NT2/D1 (cell line): ENCODE data around the gene SIL1.

Source experiments
- DNase-seq: peaks from one replicate; pipeline ENCODE4 v3.0.0-alpha.2; 2011; ENCODE audit warnings: low read depth, low spot score
- H3K27me3 ChIP-seq: 2 replicates; pipeline ENCODE4 v1.6.0; 2011; ENCODE audit warnings: mild to moderate bottlenecking; ENCODE audit not compliant: insufficient read length, insufficient read depth
- H3K36me3 ChIP-seq: 2 replicates; pipeline ENCODE4 v1.6.1; 2011; ENCODE audit warnings: mild to moderate bottlenecking, low read length, mixed read lengths; ENCODE audit not compliant: insufficient read depth, insufficient read length
- H3K4me1 ChIP-seq: 2 replicates; pipeline ENCODE4 v1.5.1; 2011; ENCODE audit not compliant: insufficient read depth, insufficient read length
- H3K4me3 ChIP-seq: 2 replicates; pipeline ENCODE4 v1.5.1; 2011; ENCODE audit warnings: low read depth; ENCODE audit not compliant: insufficient read length
- H3K9ac ChIP-seq: 2 replicates; pipeline ENCODE4 v1.6.0; 2011; ENCODE audit warnings: low read depth; ENCODE audit not compliant: insufficient read length
- H3K9me3 ChIP-seq: 2 replicates; pipeline ENCODE4 v1.5.1; 2011; ENCODE audit warnings: mild to moderate bottlenecking, low read length; ENCODE audit not compliant: insufficient read depth
- SUZ12 ChIP-seq: IDR thresholded peaks from 2 replicates; pipeline ENCODE4 v1.6.1; 2011; ENCODE audit not compliant: insufficient read length, insufficient read depth; ENCODE audit errors: extremely low read depth
- YY1 ChIP-seq: IDR thresholded peaks from 2 replicates; pipeline ENCODE4 v1.6.1; 2011; ENCODE audit not compliant: insufficient read length, insufficient read depth
- ZNF274 ChIP-seq: IDR thresholded peaks from 2 replicates; pipeline ENCODE4 v1.6.1; 2011; ENCODE audit warnings: mild to moderate bottlenecking, low read depth, low read length

SIL1 gene

DNA sequence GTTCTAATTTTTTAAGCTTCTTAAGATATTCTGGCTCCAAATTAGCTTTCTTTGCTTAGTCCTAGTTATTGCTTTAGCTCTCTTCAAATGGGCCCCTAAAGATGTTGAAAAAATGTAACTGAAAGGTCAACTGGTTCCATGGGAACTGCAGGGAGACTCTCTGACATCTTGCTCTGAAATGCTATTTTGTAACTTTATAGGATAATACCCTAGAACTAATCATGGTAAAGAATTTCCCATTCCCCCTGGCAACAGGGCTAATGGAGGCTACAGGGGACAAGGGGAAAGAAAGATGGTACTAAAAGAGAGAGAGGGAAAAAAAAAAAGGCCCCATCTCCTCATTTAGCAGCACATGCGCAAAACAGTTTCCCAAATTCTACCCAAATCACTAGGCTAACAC lies 39.4 kb downstream of the SIL1 start:
- Histone ChIP-seq H3K9ac (no peak overlapping the region), H3K9me3 (no peaks in the 10 kb centered on the region), H3K36me3 (no peaks in the 10 kb centered on the region), H3K4me1 (no peaks in the 10 kb centered on the region), H3K4me3 (no peak overlapping the region), H3K27me3 (no peaks in the 10 kb centered on the region)
- TF ChIP-seq YY1 (no peak), ZNF274 (no peak), SUZ12 (no peak)
- DNase-seq: no peak

GRCh38 chr5:139157556-139157955 lies 40.6 kb downstream of the SIL1 start:
- Histone ChIP-seq H3K9me3 (no peaks in the 10 kb centered on the region), H3K4me3 (no peak overlapping the region), H3K4me1 (no peaks in the 10 kb centered on the region), H3K36me3 (no peaks in the 10 kb centered on the region), H3K9ac (no peak overlapping the region), H3K27me3 (no peaks in the 10 kb centered on the region)
- no peak for TF ChIP-seq YY1
- no peak for TF ChIP-seq ZNF274
- TF ChIP-seq SUZ12: no peak
- DNase-seq: no peak

GRCh38 chr5:139156814-139157213 lies 41.4 kb downstream of the SIL1 start:
- no peaks in the 10 kb centered on the region for H3K9me3 ChIP-seq
- no peak overlapping the region for H3K4me3 ChIP-seq
- H3K27me3 ChIP-seq: no peaks in the 10 kb centered on the region
- no peak overlapping the region for H3K9ac ChIP-seq
- no peaks in the 10 kb centered on the region for H3K36me3 ChIP-seq
- DNase-seq: no peak
- TF ChIP-seq ZNF274 (no peak), SUZ12 (no peak), YY1 (no peak)
- H3K4me1 ChIP-seq: peaks cover 3% of the 10 kb centered on the region

DNA sequence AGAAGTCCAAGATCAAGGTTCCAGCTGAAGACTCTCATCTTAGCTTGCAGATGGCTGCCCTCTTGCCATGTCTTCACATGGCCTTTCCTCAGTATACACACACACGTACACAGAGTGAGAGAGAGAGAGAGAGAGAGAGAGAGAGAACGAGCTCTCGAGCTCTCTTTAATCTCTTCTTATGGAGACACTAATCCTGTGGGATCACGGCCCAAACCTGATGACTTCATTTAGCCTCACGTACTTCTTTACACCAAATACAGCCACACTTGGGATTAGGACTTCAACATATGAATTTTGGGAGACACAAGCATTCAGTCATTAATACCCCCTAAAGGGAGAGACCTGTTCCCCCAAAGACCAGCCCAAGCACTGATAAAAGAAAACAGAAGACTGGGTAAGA lies 42.8 kb downstream of the SIL1 start:
- no peaks in the 10 kb centered on the region for H3K9me3 ChIP-seq
- DNase-seq: no peak
- H3K9ac ChIP-seq: no peak overlapping the region
- no peaks in the 10 kb centered on the region for H3K27me3 ChIP-seq
- H3K4me3 ChIP-seq: no peak overlapping the region
- TF ChIP-seq SUZ12 (no peak), ZNF274 (no peak), YY1 (no peak)
- H3K36me3 ChIP-seq: no peaks in the 10 kb centered on the region
- H3K4me1 ChIP-seq: peaks cover 3% of the 10 kb centered on the region

DNA sequence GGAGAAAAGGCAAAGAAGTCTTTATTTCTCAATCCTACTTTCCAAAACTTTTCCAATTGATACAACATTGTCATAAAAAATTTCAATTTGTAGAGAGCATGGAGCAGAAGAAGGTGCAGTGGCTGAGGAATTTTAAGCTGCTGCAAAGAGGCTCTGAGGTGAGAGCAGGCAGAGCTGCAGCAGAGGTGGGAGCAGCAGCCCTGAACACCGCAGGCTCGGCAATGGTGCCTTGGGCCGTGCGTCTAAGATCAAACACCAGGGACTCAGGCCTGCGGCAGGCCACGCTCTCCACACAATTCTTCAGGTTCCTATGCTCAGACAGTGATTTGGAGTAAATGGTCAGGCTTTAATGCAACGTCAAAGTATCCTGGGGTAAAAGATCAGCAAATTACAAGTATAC lies 46.3 kb downstream of the SIL1 start:
- no peaks in the 10 kb centered on the region for H3K9me3 ChIP-seq
- DNase-seq: no peak
- no peaks in the 10 kb centered on the region for H3K27me3 ChIP-seq
- no peak overlapping the region for H3K4me3 ChIP-seq
- no peaks in the 10 kb centered on the region for H3K36me3 ChIP-seq
- peaks cover 3% of the 10 kb centered on the region for H3K4me1 ChIP-seq
- no peak overlapping the region for H3K9ac ChIP-seq
- TF ChIP-seq ZNF274 (no peak), SUZ12 (no peak), YY1 (no peak)

DNA sequence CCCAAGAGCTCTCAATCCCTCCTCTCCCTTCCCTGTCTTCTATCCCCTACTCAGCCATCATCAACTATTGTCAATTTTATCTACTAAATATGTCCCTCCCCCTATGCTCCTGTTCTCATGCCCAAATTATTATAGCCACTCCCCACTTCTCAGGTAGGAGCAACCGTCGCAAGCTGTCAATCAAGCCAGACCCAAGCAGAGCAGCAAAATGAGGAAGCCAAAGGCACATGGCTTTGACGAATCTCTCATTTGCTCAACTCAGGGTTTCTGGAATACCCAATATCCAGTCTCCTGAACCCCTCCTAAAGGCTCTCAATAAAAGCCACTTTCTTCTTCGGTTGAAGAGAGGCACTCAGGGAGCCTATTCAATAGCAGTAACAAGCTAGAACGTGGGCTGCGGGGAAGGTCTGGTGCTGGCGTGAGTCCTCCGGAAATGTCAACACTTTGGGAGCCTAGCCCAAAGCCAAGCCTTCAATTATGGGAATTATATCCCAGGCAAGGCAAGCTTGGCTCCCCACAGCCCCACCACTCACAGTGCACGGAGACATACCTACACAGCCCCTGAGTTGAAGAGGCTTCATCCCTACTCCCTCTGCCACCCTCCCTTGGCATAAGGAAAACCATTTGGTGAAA lies 47.7 kb downstream of the SIL1 start:
- H3K4me3 ChIP-seq: no peak overlapping the region
- H3K9ac ChIP-seq: no peak overlapping the region
- no peaks in the 10 kb centered on the region for H3K9me3 ChIP-seq
- no peaks in the 10 kb centered on the region for H3K27me3 ChIP-seq
- H3K4me1 ChIP-seq: peaks cover 3% of the 10 kb centered on the region
- TF ChIP-seq ZNF274 (no peak), SUZ12 (no peak), YY1 (no peak)
- no peaks in the 10 kb centered on the region for H3K36me3 ChIP-seq
- DNase-seq: no peak

- DNase-seq: no peak
- H3K4me1 ChIP-seq: peaks cover 3% of the 10 kb centered on the region
- TF ChIP-seq SUZ12 (no peak), ZNF274 (no peak), YY1 (no peak)
Measured at GRCh38 chr5:139149477-139150199, 48.5 kb downstream of the SIL1 start.

More at GRCh38 chr5:139149477-139150199, 48.5 kb downstream of the SIL1 start:
- H3K9ac ChIP-seq: no peak overlapping the region
- H3K27me3 ChIP-seq: no peaks in the 10 kb centered on the region
- no peaks in the 10 kb centered on the region for H3K36me3 ChIP-seq
- no peaks in the 10 kb centered on the region for H3K9me3 ChIP-seq
- H3K4me3 ChIP-seq: no peak overlapping the region
